CD4-positive, alpha-beta T cell treated with Interleukin-17A for 1 hour (primary cell): ENCODE results near the gene GLB1L2.

Experiments
- DNase-seq: peaks from one replicate; pipeline ENCODE4 v3.0.0-alpha.2; 2020

GLB1L2 gene

DNA sequence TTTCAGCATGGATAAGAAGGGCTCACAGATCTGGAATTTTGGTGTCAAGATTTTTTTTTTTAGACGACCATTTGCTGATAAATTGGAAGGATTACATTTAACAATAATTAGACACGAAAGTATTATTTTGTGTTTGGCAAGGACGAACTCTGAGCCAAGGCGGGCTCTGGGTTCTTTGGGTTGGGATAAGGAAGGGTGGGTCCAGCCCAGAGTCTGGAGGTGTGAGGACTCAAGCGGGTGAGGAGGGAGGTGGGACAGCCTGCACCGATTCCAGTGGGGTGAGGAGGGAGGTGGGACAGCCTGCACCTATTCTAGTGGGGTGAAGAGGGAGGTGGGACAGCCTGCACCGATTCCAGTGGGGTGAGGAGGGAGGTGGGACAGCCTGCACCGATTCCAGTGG lies 76.1 kb downstream of the GLB1L2 start:
- DNase-seq = no peak

DNA sequence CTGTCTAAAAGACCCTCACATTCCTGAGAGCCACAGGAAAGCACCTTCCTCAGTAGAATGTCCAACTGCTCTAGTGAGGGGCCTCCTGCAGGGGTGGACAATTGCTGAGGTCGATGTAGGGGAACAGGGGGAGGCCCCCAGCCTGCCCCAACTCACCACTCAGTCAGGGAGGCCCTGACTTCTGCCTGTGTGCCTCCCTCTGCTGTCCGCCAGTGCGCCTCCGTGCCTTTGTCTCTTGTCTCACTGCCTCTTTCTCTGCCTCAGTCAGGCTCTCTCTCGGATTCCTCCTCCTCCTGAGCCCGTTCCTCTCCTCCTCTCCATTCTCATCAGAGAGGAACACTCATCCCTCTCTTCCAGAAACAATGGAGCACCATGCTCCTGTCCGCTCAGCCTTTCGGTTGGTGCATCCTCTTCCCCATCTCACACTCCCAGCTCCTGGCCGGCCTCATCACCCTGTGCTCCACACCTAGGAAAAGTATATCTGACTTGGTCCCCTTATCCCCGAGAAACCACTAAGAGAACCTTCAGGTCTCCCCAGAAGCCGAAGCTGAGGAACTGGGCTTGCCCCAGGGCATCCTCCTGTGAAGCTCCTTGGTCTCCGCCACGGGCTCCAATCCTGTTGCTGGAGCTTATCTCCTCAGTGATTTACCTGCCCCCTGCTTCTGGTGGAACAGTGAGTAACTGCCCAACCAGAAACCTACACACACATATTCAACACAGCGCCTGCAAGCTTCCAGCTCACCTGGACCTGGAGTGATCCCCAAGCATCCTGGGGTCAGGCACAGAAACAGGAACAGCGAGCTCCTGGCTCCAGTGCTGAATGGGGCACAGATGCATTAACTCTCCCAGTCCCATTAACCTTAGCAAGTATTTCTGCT lies 78.0 kb downstream of the GLB1L2 start:
- no peak for DNase-seq

DNA sequence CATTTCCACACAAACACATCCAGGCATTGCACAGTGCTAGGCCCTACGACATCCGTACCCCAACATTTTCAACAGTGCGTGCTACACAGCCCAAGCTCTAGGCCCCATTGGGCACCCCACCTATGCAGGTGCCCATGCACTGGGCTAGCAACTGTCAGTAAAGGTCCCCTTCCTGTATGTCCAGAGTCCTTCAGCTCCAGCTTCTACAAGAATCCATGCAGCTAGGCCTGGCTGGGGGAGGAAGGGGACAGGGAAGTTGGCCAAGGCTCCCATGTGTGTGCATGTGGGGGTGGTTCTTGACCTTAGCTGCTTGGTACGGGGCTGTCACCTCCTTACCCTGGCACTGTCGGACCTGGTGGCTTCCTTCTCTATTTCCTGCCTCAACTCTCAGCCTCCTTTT lies 79.0 kb downstream of the GLB1L2 start:
- no peak for DNase-seq

DNA sequence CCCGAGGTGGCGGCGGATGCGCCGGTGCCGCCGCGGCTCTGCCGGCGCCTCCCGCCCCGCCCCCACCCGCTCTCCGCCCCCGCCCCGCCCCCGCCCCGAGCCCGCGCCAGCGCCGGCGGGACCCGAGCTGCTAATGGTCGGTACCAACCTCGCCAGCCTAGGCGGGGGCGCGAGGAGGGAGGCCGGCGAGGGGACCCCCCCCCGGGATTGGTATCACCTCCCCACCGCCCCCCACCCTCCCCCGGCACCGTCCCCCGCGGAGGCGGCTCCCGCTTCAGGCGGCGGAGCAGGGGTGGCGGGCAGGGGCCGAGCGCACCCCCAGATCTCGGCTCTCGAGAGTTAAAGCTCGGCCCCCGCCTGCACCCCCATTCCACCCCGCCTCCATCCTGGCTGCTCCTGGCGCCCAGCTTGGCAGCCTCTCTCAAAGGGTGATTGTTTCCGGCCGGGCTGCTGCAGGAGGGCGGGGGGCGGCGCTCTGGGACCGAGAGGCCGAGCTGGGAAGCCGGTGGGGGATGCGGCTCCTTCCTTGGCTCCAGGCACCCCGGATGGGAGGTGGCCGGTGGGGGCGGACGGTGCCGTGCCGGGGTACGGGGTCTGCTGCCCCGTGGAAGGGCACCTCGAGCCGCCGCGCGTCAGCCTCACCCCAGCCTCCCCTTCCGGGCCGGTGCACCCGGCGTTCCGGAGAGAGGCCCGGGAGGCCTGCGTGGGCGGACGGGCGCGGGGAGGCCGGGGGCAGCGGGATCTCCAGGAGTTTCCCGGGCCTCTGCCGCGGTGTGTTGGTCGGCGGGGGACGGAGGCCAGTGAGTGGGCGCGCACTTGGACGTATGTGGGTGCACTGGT lies 80.6 kb downstream of the GLB1L2 start, which contains the start of gene B3GAT1:
TSS of gene B3GAT1 (minus strand) at position 40 of the 840 bp plus-strand sequence. CDS start 24,583 bp downstream, outside the sequence.
- DNase-seq = peak; percentile 14

GRCh38 chr11:134413043-134413825 lies 81.4 kb downstream of the GLB1L2 start:
- DNase-seq = no peak

DNA sequence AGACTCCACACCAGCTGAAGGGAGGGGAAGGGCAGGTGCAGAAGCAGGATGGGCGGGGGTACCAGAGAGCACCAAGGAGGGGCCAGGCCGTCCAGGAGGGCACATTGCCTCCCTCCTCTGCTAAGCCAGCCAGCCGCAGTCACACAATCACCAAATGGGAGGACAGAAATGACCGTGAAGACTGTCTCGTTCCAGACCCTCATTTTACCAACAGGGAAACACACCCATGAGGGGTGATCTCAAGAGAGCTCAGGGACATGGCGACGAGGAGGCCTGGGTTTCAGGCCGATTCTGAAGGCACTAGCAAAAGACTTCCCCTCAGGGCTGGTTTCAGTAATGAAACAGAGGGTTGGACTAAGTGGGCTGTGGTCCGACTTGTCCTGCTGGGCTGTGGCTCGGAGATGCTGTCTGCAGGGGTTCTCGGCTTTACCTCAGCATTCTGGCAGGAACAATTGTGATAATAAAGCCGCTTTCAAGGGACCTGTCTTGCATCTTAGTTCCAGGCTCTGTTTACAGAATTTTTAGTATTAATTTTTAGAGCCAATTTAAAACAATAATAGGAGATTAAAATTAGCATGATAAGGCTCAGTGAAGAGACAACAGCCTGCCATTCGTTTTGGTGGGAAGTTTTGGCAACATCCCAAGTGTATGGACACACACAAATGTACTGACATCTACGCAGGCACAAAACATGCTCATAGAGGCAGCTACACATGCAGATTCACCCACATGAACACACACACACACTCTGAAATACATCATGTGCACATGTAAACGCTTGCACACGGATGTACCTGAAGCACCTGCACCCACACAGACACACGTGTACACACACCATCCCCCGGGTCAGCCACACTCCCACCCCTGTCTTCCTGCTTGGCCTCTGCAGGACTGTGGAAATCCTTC lies 82.3 kb downstream of the GLB1L2 start:
- no peak for DNase-seq

DNA sequence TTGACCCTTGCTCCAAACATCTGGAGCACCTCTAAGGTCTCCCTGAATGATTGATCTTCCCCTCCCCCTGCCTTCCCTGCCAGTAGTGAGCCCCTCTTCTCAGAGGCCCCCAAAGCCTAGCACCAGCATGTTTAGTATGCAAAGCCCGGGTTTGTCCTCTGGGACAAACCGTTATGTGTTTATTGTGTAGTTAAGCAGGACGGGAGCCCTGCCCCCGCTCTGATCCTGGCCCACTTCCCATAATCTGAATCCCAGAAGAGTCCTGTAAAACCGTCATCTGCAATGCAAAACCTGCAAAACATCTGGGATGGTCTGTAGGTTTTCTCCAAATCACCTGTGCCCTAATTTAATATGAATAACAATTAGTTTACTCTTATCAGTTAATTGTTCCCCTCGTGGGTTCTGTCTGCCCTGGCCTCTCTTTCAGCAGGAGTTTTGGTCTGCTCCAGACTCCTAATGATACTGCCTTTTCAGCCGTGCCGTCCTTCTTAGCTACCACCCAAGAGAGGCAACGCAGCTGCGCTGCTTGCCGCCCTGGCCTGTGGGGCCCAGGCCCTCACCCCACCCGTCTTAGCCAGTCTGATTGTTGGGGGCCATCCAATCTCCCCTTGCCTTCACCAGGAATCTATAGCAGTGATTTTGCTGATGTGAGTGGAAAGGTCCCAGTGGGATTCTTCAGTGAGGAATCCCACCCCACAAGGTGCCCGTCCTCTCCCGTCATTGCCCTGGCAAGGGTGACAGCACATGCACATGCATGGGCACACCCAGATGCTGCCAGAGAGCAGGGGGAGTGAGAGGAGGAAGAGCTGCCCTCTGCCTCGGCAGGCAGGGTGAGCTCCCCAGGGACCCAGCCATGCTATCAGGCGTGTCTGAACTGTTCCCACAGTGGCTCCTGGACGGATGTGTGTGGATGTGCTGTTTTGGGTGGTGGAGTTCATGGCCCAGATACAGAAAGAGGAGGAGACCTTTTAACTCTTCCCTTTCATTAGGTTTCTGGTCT lies 83.3 kb downstream of the GLB1L2 start:
- DNase-seq = no peak

GRCh38 chr11:134416726-134417125 lies 84.9 kb downstream of the GLB1L2 start:
- no peak for DNase-seq

DNA sequence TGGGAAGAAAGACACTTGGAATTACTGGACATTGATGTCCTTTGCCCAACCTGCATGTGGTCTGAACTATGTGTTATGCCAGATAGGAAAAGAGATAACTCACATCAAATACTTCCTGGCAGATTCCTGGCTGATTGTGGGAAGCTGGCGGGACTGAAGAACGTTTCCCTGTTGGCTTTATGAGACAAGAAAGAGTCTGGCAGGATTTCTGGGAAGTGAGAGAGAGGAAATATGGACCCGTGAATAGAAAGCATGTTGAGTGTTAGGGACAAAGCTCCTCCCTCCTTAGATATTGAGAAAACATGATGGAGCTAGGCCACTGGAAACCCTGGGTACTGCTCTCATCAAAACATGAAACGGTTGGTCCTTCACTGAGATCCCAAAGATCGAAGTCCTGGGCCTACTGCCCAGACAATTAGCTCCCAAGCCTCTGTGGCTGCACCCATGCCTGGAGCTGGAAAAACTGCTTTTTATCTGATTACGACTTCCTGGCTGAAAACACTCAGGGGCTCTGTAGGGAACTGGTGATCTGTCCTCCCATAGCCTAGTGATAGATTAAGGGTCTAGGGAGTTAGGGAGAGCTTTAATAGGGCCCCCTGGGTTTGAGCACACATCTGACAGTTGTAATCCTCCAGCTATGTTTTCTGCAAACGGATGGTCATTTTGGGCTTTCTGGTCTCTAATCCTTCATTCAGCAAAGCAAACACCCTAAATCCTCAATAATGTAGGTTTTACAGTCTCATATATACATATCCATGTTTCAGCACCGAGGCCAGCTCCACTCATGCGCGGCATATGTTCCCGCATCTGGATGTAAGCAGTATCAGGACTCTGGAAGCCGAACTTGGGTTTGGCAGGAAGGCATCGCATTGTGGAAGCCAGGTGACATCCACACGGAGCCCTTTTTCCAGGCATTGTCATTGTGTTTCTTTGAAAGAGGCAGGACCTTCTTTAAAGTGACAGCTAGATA lies 86.4 kb downstream of the GLB1L2 start:
- DNase-seq = no peak

DNA sequence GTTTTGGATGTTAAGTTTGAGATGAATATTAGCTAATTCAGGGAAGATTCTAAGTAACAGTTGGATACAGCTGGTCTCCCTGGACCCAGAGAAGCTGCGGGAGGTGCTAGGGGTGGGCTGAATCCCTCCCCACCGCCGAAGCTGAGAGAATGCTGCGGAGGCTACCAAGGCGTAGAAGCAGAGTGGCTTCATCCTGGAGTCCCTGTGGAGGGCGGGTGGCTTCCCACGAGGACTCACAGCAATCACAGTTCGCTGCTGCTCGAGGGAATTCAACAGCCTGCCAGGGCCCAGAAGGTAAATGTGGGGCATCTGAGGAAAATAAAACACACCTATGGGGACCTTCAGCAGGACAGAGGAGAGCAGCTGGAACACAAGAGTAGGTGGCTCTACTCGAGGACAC lies 91.3 kb downstream of the GLB1L2 start:
- no peak for DNase-seq

DNA sequence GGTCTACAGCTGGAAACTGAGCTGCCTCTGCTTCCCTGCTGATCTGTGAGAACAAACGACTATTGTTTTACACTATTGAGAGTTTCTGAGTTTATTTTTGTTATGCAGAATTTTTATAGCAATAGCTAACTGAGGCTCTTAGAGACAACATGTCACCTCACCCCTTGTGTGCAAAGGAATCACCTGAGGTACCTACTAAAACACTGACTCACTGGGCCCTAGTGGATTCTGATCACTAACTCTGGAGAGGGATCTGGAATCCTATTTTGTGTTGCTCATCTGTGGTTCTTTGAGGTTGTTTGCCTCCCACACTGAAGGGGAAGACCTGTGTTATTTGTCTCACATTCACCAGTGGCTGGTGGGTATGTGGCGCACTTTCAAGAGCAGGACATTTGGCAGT lies 93.6 kb downstream of the GLB1L2 start:
- DNase-seq = no peak
